Measurements from ENCODE around the gene ZNF101.

The ZNF101 gene

DNA sequence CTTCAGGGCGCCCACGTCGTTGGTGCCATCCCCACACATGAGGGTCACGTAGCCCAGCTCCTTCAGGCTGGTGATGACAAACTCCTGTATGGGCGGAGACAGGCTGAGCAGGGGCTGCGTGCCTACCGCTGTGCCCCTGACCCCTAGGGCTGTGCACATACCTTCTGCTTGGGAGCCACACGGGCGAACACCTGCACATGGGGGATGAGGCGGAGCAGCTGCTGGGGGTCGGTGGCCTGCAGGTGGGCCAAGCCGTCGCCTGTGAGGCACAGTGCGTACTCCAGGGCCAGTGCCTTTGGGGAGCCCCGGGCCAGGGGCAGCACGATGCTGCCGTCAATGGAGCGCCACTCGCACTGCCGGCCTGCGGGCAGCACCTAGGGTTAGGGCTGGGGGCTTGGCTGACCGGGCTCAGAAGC lies 19.1 kb upstream of the ZNF101 start:
- TF ChIP-seq, protein P1, sequence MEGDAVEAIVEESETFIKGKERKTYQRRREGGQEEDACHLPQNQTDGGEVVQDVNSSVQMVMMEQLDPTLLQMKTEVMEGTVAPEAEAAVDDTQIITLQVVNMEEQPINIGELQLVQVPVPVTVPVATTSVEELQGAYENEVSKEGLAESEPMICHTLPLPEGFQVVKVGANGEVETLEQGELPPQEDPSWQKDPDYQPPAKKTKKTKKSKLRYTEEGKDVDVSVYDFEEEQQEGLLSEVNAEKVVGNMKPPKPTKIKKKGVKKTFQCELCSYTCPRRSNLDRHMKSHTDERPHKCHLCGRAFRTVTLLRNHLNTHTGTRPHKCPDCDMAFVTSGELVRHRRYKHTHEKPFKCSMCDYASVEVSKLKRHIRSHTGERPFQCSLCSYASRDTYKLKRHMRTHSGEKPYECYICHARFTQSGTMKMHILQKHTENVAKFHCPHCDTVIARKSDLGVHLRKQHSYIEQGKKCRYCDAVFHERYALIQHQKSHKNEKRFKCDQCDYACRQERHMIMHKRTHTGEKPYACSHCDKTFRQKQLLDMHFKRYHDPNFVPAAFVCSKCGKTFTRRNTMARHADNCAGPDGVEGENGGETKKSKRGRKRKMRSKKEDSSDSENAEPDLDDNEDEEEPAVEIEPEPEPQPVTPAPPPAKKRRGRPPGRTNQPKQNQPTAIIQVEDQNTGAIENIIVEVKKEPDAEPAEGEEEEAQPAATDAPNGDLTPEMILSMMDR (IDR thresholded peaks at IDR 0.05; ENCODE audit: extremely low read depth, missing control alignments): no peak
- DNase-seq (ENCODE audit: low spot score): no peak

DNA sequence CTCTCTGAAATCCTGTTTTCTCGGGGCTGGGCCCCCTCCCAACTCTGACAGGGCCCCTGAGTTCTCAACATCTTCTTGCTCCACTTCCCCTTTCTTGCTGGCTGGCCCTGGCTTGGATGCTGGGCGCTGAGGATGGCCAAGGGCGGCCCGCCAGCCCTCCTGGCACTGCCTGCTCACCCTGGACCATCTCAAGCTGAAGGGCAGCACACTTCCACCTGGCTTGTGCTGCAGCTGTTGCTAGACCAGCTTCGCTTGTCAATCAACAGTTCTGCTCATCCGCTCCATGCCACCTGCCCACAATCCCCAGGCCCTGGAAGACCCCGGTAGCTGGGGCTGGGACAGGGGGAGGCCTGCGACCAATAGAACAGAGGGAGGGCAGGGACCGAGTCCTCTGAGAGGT lies 18.3 kb upstream of the ZNF101 start:
- DNase-seq (ENCODE audit: low spot score): no peak
- TF ChIP-seq, protein P1 (IDR thresholded peaks at IDR 0.05; ENCODE audit: extremely low read depth, missing control alignments): no peak

DNA sequence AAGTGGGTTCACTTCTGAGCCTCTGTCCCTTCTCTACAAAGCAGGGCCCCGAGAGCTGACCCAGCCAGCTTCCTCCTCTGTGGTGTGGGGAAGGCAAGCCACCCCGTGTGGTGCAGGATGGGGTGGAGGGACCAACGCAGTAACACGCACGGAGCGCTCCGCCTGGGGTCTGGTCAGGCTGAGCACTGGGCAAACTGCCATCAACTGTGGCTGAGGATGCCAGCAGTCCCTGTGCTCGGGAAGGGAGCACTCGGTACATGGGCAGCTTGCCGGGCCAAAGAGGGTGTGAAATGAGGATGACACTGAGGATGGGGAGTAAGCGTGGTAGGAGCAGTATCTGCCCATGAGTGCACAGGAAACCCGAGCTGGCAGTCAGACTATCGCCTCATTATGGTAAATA lies 17.6 kb upstream of the ZNF101 start:
- no peak for DNase-seq (ENCODE audit: low spot score)
- TF ChIP-seq, protein P1 (IDR thresholded peaks at IDR 0.05; ENCODE audit: extremely low read depth, missing control alignments): no peak

DNA sequence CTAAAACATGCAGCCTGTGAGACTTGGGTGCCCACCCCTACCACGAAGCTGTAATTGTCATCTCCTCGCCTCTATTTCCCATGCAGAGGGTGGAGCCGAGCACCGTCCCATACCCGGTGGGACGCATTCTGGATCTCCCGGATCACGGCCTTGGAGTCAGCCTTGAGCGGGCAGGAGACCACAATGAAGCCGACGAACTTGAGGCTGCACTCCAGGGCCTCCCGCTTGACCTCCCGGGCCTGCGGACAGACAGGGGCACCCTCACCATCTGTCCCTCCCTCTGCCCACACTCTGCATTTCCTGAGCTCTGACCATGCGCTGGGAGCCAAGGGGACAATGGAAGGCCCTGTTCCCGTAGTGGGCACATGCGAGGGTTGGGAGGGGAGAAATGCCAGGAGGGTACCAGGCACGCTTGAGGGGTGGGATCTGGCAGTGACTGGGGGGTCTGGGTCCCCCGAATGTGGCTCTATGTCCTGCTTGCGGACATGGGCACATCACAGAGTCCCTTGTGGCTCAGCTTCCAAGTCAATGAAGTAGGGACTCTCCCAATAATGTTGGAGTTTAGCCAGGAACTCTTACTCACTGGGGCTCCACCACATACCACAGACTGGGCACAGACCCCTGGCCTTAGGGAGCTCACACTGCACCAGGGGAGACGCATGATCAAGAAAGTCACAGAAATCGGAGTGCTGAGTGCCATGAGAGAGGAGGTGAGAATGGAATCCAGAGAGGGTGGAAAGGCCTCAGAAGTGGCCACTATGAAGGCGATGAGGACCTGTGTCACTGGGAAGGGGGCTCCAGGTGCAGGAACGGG lies 15.9 kb upstream of the ZNF101 start:
- DNase-seq (ENCODE audit: low spot score): no peak
- TF ChIP-seq, protein P1 (IDR thresholded peaks at IDR 0.05; ENCODE audit: extremely low read depth, missing control alignments): no peak

DNA sequence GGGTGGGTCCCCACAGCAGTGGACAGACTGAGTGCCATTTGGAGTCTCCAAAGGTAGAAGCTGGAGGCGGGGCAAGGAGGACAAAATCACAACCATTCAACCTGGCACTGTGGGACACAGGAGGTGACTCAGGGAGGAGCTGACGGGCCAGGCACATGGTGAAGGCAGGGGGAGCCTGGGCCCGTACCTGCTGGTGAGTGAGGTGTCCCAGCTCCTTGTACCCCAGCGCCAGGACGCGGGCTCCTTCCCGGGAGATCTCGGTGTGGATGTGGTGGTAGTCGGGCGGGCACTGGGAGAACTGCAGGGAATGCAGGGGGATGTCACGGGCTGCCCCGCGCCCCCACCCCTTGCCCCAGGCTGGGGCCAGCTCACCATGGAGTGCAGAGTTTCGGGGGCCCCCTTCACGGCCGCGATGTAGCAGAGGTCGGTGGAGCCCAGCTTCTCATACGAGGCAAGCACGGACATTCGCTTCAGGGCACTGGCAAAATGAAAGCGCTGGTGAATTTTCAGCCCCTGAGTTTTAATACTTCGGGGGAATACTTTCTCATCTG lies 15.0 kb upstream of the ZNF101 start:
- TF ChIP-seq, protein P1 (IDR thresholded peaks at IDR 0.05; ENCODE audit: extremely low read depth, missing control alignments): no peak
- DNase-seq (ENCODE audit: low spot score): no peak

DNA sequence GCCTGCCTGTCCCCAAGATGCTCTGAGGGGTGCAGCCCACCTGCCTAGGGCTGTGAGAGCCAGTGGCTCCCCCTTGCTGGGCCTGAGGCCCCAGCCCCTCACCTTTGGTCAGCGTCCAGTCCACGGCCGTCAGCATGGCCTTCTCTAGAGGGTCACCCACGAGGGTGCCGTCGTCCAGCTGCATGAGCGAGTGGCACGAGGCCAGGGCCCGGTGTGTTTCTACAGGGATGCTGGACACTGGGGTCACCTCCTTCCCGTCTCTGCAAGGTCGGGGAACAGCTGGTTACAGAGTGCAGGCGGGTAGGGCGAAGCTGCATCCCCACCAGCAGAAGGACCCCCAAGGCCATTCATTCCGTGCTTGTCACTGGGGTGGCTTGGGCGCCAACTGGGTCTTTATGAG lies 14.2 kb upstream of the ZNF101 start:
- no peak for DNase-seq (ENCODE audit: low spot score)
- TF ChIP-seq, protein P1 (IDR thresholded peaks at IDR 0.05; ENCODE audit: extremely low read depth, missing control alignments): no peak

DNA sequence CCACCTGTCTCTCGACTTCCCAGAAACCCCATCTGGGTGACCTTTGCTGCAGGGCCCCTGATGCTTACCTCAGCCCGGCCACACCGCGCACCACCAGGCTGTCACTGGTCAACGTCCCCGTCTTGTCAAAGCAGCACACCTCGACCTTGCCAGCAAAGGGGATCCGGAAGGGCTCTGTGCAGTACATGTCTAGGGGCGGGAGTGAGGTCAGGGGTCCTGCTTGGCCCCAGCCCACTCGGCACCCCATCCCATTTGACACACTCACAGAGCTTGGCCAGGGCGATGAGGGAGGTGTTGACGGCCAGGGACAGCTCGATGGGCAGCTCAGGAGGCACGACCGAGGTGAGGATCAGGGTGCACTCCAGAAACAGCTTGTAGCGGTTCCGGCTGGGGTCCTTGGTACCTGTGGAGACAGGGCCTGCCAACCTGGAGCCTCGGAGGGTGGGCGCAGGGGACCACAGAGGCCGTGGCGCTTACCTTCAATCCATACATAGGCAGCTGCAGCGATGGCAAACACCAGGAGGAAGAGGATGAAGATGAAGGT lies 13.5 kb upstream of the ZNF101 start:
- DNase-seq (ENCODE audit: low spot score): no peak
- TF ChIP-seq, protein P1 (IDR thresholded peaks at IDR 0.05; ENCODE audit: extremely low read depth, missing control alignments): no peak

Data from GM20000 (cell line).